Common myeloid progenitor, CD34-positive (primary cell): Measurements from ENCODE around the gene DUSP6.

Experiments used
- CTCF ChIA-PET: fragments of 350-600 bp; sonication (Branson Sonifier 250); formaldehyde crosslinking; loops from one replicate; lab custom pipeline; 2021; ENCODE audit warnings: antibody characterized with exemption; lab: Charles Lee
- POLR2A ChIA-PET: fragments of 350-600 bp; sonication (Branson Sonifier 250); formaldehyde crosslinking; loops from one replicate; lab custom pipeline; 2021; ENCODE audit warnings: antibody characterized with exemption; lab: Charles Lee
- DNase-seq, 3 donors: peaks; one replicate each; pipeline versions ENCODE4 v3.0.0 to v3.0.0-alpha.2; 2013
- H3K27ac ChIP-seq, 2 experiments: 1 replicate in 1 of 2; 2 replicates in 1 of 2; pipeline ENCODE4 v1.7.0; 2013; ENCODE audit warnings: inconsistent platforms in 2 of 2, low read length in 2 of 2, mild to moderate bottlenecking in 2 of 2, low read depth in 1 of 2, moderate library complexity in 1 of 2; ENCODE audit not compliant: severe bottlenecking in 2 of 2, insufficient read depth in 1 of 2, poor library complexity in 1 of 2
- H3K27me3 ChIP-seq, 5 experiments: replicated peaks in 2 of 5; 1 replicate in 3 of 5; 2 replicates in 2 of 5; pipeline versions ENCODE4 v1.6.1 to v1.7.0; 2013; ENCODE audit warnings: low read length in 4 of 5, mild to moderate bottlenecking in 2 of 5, moderate library complexity in 2 of 5, inconsistent platforms in 1 of 5; ENCODE audit not compliant: insufficient read depth in 5 of 5, control insufficient read depth in 4 of 5
- H3K36me3 ChIP-seq, 4 experiments: 1 replicate in 2 of 4; 2 replicates in 2 of 4; pipeline versions ENCODE4 v1.6.1 to v1.7.0; 2013; ENCODE audit warnings: low read length in 3 of 4, control low read depth in 1 of 4, mild to moderate bottlenecking in 1 of 4; ENCODE audit not compliant: control insufficient read depth in 4 of 4, insufficient read depth in 4 of 4
- H3K4me1 ChIP-seq, 4 experiments: 1 replicate in 3 of 4; 2 replicates in 1 of 4; pipeline versions ENCODE4 v1.6.1 to v1.7.1; 2013; ENCODE audit warnings: low read length in 3 of 4, mild to moderate bottlenecking in 3 of 4, control low read depth in 1 of 4, inconsistent platforms in 1 of 4, moderate library complexity in 1 of 4; ENCODE audit not compliant: control insufficient read depth in 4 of 4, insufficient read depth in 4 of 4; ENCODE audit errors: control extremely low read depth in 1 of 4
- H3K4me3 ChIP-seq, 7 experiments: 1 replicate in 4 of 7; 2 replicates in 3 of 7; pipeline versions ENCODE4 v1.5.1 to v1.7.0; 2013; ENCODE audit warnings: mild to moderate bottlenecking in 7 of 7, low read length in 6 of 7, moderate library complexity in 6 of 7, inconsistent platforms in 2 of 7, low read depth in 2 of 7, control low read depth in 1 of 7; ENCODE audit not compliant: insufficient read depth in 4 of 7, control insufficient read depth in 1 of 7; ENCODE audit errors: extremely low read depth in 1 of 7
- H3K9me3 ChIP-seq, 5 experiments: 1 replicate in 4 of 5; 2 replicates in 1 of 5; pipeline versions ENCODE4 v1.6.1 to v1.7.1; 2013; ENCODE audit warnings: low read length in 4 of 5, mild to moderate bottlenecking in 2 of 5, inconsistent platforms in 1 of 5, low read depth in 1 of 5, moderate library complexity in 1 of 5; ENCODE audit not compliant: control insufficient read depth in 4 of 5, insufficient read depth in 2 of 5; ENCODE audit errors: control extremely low read depth in 1 of 5
- WGBS: methylation state at CpG from one replicate; pipeline ENCODE4 v1.1.5; 2013; ENCODE audit not compliant: insufficient coverage; 5-methylcytosine and 5-hydroxymethylcytosine counted together

DUSP6 gene

DNA sequence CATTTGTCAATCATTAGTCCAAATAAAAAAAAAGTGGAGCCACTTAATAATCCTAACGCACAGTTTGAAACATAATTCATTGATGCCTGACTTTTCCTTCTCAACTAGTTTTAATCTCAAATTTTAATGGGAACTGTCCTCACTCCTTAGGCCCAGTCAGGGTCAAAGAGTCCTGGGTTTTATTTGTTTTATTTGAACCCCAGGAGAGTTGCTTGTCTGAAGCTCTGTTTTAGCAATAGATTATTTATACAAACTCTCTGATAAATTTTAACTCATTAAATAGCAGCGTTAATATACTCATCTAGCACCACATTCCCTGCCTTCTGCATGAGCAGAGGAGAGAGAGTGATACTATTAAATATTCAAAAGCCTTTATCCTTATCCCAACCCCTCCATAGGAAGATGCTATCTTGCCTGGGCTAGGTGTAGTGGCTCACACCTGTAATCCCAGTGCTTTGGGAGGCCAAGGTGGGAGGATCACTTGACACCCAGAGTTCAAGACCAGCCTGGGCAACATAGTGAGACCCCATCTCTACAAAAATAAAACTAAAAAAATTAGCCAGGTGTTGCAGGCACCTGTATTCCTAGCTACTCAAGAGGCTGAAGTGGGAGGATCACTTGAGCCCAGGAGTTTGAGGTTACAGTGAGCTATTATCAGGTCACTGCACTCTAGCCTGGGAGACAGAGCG lies 14.5 kb upstream of the DUSP6 start:
- ChIA-PET POLR2A (no interaction called here), CTCF (no interaction called here)
- Histone ChIP-seq H3K4me3 (no peak overlapping the region), H3K9me3 (no peaks in the 10 kb centered on the region), H3K36me3 (no peaks in the 10 kb centered on the region), H3K27me3 (no peaks in the 10 kb centered on the region), H3K4me1 (peaks cover 4 to 16% (median 11%) of the 10 kb centered on the region in 4 experiments), H3K27ac (no peak overlapping the region)
- no peak for DNase-seq
- 95% methylated on average over 2 of the region's 3 CpGs for WGBS

DNA sequence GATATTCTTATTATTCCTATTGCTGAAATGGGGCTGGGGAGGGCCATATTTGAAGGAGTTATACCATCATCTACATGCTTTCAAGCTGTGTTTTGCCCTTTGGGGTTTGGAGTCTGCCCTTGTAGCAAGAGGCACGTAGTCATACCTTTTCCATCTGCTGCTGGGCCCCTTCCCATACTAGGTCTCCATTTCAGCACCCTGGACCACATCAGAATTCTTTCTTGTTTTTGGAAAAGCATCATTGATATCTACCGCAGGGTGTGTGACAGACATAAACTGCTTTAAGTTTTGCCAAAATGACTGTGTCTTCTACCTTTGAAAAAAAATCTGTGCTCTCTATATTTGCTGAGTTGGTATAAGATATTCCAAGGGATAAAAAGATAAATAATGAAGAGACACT lies 12.3 kb upstream of the DUSP6 start:
- Histone ChIP-seq H3K4me3 (no peak overlapping the region), H3K27me3 (no peaks in the 10 kb centered on the region), H3K27ac (no peak overlapping the region), H3K9me3 (no peaks in the 10 kb centered on the region), H3K4me1 (no peaks in the 10 kb centered on the region), H3K36me3 (no peaks in the 10 kb centered on the region)
- POLR2A ChIA-PET = no interaction called here
- CTCF ChIA-PET = interaction anchor here (1.0 kb wide), 1 partner anchor 94 kb away, joined by 3 read pairs; no protein-coding TSS in a partner anchor
- DNase-seq = no peak
- WGBS = 100% methylated on average over 2 of the region's 2 CpGs

DNA sequence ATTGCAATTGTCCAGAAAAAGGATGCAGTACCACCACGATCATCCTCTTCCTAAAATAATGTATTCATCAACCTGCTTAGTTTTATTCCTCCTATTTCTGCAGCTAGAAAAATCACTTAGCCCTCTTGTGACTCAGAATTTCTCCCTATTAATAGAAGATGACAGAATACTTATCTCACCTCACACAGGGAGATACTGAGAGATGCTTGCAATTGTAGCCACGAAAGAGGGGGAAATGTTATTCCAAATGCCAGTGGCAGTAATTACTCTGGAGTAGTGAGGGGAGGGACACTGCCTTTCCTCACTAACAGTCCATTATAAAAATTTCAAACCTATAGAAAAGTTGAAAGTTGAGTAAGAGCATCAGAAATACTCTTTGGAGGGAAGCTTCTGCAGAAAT lies 11.8 kb upstream of the DUSP6 start:
- no peak overlapping the region for H3K4me3 ChIP-seq
- H3K27me3 ChIP-seq = no peaks in the 10 kb centered on the region
- ChIA-PET CTCF (no interaction called here), POLR2A (no interaction called here)
- H3K4me1 ChIP-seq = no peaks in the 10 kb centered on the region
- 100% methylated on average over 1 of the region's 2 CpGs for WGBS
- no peaks in the 10 kb centered on the region for H3K36me3 ChIP-seq
- H3K27ac ChIP-seq = no peak overlapping the region
- no peak for DNase-seq
- no peaks in the 10 kb centered on the region for H3K9me3 ChIP-seq

DNA sequence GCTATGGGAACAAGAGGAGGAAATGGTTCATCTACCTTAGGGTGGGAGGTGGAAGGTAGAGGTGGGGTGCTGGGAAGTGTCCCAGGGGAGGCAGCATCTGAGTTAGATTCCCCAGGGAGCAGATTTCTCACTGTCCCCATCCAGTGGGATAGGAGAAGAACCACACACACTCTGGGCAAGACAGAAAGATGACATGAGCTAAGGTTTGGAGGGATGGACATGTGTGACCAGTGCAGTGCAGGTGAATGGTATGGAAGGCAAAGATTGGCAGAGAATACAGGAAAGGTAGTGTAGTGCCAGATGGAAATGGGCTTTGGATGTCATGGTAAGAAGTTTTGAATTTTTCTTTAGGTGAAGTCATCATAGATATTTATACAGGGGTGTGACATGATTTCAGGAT lies 11.3 kb upstream of the DUSP6 start:
- ChIA-PET POLR2A (no interaction called here), CTCF (no interaction called here)
- Histone ChIP-seq H3K36me3 (no peaks in the 10 kb centered on the region), H3K4me1 (no peaks in the 10 kb centered on the region), H3K9me3 (no peaks in the 10 kb centered on the region), H3K27me3 (no peaks in the 10 kb centered on the region), H3K27ac (no peak overlapping the region), H3K4me3 (no peak overlapping the region)
- DNase-seq = no peak

DNA sequence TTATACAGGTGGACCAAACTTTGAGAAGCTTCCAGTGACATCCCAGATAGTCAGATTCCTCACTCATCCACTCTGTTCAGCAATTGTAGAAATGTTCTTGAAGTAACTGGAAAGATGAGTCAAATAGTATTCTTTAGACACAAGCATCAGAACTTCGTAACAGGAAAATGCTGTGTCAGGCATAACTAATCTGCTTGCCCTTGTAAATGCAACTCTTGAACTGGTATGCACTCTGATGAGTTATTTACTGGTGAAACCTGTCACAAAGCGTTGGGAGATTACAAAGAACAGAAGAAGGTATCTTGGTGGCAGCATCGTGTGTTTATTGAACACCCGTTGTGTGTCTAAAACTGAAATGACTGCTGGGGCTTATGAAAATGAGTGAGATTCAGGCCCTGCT lies 10.8 kb upstream of the DUSP6 start:
- Histone ChIP-seq H3K4me3 (no peak overlapping the region), H3K9me3 (no peaks in the 10 kb centered on the region), H3K4me1 (no peaks in the 10 kb centered on the region), H3K27me3 (no peaks in the 10 kb centered on the region), H3K36me3 (no peaks in the 10 kb centered on the region), H3K27ac (no peak overlapping the region)
- ChIA-PET CTCF (no interaction called here), POLR2A (no interaction called here)
- DNase-seq = no peak
- WGBS = 100% methylated on average over 4 of the region's 4 CpGs

DNA sequence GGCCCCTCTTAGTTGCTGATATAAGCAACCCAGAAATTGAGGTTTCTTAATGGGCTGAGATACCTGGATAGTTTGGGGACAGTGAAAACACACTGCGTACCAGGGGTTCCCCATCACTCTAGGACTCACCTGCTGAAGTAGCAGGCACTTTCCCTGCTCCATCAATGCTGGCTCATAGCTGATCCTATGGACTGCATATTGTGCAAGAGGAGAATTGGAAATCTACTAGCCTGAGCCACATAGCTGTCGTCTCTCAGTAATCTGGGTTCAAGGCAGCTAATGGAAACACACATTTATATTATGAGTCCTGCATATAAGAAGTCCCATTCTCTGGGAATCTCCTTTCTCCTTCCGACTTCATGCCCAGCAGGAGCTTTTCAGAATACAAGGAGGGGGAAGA lies 7.3 kb upstream of the DUSP6 start:
- no peaks in the 10 kb centered on the region for H3K27me3 ChIP-seq
- ChIA-PET CTCF (interaction anchor here (1.0 kb wide), 1 partner anchor 10 kb away, joined by 3 read pairs; no protein-coding TSS in a partner anchor), POLR2A (interaction anchor here (0.6 kb wide), 1 partner anchor 10 kb away, joined by 3 read pairs; no protein-coding TSS in a partner anchor)
- peaks cover 0 to 13% (median 6%) of the 10 kb centered on the region in 4 experiments for H3K4me1 ChIP-seq
- no peak overlapping the region for H3K4me3 ChIP-seq
- no peaks in the 10 kb centered on the region for H3K36me3 ChIP-seq
- no peak overlapping the region for H3K27ac ChIP-seq
- DNase-seq = no peak
- WGBS = 100% methylated on average over 1 of the region's 3 CpGs
- no peaks in the 10 kb centered on the region for H3K9me3 ChIP-seq

DNA sequence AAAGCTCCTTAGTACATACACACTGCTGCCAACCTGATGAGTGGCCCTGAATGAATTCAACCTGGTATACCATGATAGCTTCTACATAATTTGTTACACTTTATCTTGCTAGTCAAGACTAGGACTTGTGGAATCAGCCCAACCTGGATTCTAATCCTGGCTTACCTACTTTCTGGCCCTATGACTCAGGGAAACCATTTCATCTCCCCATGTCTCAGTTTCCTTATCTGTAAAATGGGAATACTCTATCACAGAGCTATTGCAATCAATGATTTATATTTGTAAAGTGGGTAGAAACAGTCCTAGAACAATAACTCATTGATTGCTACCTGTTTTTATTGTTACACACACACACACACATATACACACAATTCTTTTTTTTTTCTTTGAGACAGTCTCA lies 6.5 kb upstream of the DUSP6 start:
- Histone ChIP-seq H3K4me3 (no peak overlapping the region), H3K4me1 (peaks cover 0 to 20% (median 14%) of the 10 kb centered on the region in 4 experiments), H3K27me3 (no peaks in the 10 kb centered on the region), H3K27ac (no peak overlapping the region), H3K36me3 (no peaks in the 10 kb centered on the region), H3K9me3 (no peaks in the 10 kb centered on the region)
- POLR2A ChIA-PET = no interaction called here
- CTCF ChIA-PET = interaction anchor here (1.0 to 1.1 kb wide), 2 partner anchors 10 to 271 kb away, joined by 3 read pairs; no protein-coding TSS in a partner anchor
- DNase-seq = no peak
